NCI-H2227 (cell line): ENCODE data around the gene ANKRD11.

Experiments used
- DNase-seq: peaks from one replicate; lab custom pipeline; 2025; ENCODE audit not compliant: unreplicated experiment; lab: John Stamatoyannopoulos, UW

ANKRD11 gene

GRCh38 chr16:89352091-89352681 is 138.2 kb downstream of the ANKRD11 start:
- DNase-seq, result no peak

GRCh38 chr16:89351645-89352044 is 138.7 kb downstream of the ANKRD11 start:
- no peak for DNase-seq

GRCh38 chr16:89350701-89351380 is 139.5 kb downstream of the ANKRD11 start:
- no peak for DNase-seq

- DNase-seq, result no peak
Measured at GRCh38 chr16:89349947-89350633, 140.3 kb downstream of the ANKRD11 start.

GRCh38 chr16:89347807-89348206 is 142.6 kb downstream of the ANKRD11 start:
- DNase-seq, result no peak

GRCh38 chr16:89346869-89347268 is 143.5 kb downstream of the ANKRD11 start:
- no peak for DNase-seq

- DNase-seq, result no peak
Measured at GRCh38 chr16:89345642-89346150, 144.7 kb downstream of the ANKRD11 start.

DNA sequence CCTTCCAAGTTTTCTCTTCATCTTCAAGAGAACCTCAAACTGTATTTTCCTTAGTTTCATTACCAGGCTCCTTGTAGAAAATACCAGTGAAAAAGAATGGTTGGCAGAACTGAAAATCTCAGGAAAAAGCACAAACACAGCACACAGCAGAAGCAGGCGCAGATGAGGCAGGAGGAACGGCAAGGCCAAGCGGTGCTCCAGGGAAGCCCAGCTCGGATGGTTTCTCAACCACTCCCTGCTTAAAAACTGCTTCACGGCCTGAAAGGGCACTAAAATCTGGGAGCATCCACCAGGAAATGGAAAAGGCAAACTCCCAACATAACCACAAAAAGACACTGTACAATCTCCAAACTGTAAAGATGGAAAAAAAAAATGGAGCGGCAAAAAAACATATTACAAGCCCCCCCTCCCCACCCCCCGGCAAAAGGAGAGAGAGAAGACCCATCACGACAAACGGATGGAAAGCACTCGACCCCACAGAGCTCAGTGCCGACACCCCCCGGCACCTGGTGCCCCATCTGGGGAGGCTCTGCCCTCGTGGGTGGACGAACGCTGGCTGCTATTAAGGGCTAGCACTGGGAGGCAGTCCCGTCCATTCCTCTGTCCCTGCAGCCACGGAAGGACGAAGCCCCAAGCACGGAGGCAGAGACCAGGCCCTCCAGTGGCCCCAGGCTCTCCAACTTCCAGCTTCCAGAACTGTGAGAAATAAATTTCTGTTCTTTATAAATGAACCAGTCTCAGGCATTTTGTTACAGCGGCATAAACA is 145.3 kb downstream of the ANKRD11 start:
- peak; percentile 6 for DNase-seq

- no peak for DNase-seq
Measured at GRCh38 chr16:89344458-89344834, 145.9 kb downstream of the ANKRD11 start.

DNA sequence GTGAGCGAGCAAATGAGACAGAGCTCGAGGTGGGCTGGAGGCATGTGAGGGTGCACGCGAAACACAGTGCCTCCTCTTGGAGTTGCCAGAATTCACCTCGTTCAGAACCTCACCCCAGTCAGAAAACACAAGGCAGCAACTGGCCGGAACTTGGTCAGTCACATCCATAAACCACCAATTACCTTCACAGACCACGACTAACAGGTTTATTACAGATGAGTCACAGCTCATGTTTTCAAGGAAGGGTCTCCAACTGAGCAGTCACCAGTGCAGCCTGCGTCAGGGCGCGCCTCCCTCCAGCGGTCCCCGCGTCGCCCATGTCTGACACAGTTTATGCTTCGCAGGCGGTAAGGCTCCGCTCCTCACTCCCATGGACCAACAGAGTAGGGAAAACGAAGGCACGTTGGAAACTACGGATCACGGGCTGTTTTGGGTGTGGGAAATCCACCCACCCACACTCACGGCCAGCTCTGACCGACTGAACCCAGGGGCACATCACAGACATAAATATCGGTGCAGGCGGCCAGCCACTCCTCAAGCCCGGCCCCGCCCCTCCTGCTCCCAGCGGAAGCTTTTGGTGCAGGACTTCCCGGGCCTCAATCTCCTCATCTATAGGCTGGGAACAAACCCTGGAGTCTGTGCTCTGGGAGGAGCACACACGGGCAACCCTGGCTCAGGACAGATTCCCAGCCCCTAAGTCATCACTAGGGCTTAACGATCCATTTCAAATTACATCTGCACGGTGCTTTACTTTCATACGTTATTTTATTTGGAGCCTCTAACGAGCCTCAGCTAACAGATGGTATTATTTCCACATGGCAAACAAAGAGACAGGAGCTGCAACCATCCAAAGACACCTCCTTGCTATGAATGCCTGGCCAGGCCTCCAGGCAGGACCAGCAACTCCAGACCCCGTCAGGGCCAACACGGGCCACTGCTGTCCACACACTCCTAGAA is 146.6 kb downstream of the ANKRD11 start:
- peak; percentile 39 for DNase-seq

GRCh38 chr16:89341697-89342694 is 148.4 kb downstream of the ANKRD11 start:
- DNase-seq, result no peak

GRCh38 chr16:89341279-89341678 is 149.1 kb downstream of the ANKRD11 start:
- DNase-seq, result no peak

- no peak for DNase-seq
Measured at GRCh38 chr16:89338863-89339262, 151.5 kb downstream of the ANKRD11 start.

DNA sequence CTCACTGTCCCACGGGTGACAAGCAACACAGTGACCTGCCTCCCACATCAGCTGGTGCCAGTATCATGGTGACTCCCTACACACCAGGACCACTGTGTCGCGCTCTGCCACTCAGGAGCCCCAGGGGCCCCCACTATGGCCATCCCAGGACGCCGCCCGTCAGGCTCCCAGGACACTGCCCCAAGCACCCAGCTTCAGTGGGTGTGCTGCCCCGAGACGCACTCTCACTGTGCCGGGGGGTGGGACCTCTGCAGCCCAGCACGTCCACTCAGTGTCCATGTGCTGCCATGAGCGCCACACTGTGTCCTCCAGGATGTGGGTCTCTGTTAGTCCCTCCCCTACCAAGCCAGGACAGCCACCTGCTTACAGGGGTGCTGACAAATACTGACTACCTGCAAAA is 152.4 kb downstream of the ANKRD11 start:
- DNase-seq, result no peak

DNA sequence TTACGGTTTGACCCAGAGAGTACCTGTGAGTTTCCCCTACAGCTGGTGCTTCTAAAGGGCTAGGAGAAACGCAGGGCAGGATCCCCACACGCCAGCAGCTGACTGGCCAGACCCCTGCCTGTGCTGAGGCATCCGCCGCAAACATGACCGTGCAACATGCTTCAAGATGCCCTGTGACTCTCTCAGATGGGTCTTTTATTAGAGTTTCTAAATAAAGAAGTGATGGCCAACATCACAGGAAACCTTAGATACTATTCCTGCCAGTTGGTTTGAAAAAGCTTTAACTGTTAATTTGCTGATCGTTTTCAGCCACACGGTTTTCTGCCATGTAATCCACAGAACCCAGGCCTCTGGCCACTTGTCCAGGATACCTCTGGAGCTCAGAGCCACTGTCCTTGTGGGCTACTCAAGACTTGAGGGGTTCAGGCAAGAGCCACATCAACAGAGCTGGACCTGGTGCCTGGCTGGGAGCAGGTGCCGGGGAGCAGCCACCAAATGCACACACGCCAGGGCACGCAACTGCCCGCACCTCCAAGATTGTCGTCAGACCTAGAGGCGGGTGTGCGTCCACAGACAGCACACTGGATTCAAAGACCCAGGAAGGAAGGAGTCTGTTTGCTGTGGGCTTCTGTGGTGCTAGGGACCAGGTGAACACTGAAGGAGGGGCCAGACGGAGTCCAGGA is 154.4 kb downstream of the ANKRD11 start:
- DNase-seq, result no peak

DNA sequence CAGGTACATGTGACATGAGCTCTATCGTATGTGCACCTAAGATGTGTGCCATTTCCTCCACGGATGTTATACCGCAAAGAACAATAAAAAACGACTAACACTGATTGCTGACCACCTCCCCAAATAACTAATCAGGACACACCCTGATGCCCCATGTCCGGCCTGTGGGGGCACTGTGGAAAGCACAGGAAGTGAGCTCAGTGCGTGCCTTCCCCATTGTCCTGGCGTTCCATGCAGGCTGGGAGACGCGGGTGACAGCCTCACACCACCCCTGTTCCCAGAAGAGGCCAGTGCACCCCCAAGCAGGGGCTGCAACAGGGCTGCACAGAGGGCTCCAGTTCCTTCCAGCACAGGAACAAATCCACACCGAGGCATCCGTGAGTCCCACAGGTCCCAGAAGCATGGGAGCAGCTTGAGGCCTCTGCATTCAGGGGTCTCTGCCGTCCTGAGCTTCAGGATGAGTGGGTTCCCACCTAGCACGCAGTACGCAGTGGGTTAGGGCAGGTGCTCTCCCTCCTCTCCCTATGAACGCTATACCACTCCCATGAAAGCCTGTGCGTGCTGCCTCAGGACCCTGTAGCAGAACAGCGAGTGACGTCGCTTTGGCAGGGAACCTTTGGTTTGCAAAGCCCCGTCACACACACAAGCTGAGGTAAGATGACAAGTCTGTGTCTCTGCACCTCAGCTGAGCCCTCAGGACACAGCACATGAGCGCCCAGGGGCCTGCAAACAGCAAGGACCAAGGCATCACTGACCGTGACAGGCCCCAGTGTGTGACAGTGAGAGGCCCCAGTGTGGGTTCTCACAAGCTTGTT is 155.2 kb downstream of the ANKRD11 start:
- DNase-seq, result no peak

DNA sequence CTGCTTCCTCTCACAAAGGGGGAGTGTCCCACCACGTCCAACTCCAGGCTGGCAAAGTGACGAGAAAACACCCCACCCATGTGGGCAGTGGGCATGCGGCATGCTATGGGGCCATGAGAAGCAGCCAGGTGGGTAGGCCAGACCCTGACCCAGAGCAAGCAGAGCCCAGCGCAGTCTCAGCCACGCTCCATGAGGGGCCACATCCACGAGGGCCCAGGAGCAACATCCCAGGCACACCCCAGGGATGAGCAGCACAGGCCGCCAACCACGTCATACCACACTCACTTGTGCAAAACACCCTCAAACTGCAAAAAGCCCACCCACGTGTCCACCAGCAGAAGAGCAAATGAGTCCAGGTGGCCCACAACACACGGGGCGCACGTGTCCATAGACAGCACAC is 155.9 kb downstream of the ANKRD11 start:
- no peak for DNase-seq

GRCh38 chr16:89334050-89334449 is 156.3 kb downstream of the ANKRD11 start:
- DNase-seq, result no peak
